Activated CD4-positive, alpha-beta T cell treated with anti-CD3 and anti-CD28 coated beads, Interleukin-2, amount 50 U/mL, for 48 hours (primary cell): Measurements from ENCODE around the gene MOV10.

Source experiments
- DNase-seq, 2 experiments: peaks; one replicate each; pipeline ENCODE4 v3.0.0-alpha.2; 2020

Gene MOV10

DNA sequence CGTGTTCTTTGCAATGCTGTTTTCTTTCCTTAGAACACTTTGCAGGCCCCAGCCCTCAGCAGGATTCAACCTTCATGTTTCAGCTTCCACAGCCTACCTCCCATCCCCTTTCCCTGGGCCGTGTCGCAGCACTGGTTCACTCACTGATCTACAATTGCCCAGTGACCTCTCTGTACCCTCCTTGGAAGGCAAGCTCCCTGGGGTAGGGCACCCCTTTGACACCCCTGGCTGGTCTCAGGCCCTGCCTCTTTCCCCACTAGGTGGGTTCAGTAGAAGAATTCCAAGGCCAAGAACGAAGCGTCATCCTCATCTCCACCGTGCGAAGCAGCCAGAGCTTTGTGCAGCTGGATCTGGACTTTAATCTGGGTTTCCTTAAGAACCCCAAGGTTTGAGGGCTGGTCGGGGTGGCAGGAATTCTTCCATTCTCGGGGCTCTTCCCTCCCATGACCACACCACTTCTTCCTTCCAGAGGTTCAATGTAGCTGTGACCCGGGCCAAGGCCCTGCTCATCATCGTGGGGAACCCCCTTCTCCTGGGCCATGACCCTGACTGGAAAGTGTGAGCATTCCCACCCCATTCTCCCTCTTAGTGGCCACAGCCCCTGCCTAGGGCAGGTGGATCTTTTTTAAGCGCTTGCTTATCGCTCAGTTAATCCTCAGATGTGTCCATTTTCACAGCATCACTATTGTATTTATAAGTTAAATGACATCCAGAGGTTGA is 25.1 kb downstream of the MOV10 start:
- no peak for DNase-seq

DNA sequence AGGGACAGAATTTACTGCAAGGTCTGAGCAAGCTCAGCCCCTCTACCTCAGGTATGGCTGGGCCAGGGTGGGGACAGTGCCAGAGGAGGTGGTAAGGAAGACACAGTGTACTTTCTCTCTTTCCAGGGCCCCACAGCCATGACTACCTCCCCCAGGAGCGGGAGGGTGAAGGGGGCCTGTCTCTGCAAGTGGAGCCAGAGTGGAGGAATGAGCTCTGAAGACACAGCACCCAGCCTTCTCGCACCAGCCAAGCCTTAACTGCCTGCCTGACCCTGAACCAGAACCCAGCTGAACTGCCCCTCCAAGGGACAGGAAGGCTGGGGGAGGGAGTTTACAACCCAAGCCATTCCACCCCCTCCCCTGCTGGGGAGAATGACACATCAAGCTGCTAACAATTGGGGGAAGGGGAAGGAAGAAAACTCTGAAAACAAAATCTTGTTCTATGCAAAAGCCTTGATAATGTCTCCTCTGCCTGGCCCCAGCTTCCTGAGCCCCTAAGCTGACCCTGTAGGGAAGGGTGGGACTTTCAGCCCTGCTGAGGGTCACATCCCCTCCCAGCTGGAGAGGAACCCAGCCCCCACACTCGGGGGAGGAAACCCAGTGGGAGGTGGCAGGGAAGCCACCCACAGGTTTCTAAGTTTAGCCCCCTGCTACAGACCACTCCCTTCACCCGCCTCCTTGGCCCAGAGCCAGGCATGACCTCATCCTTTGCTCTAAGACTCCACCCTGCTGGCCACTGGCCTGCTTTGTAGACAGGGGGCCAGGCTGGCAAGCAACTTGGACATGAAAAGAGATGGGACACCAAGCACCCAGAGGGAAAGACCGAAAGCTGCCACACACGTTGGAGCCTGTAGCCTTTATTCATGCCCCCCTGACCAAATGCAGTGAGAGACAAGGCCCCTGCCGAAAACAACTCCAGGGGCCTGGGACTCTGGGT is 26.1 kb downstream of the MOV10 start:
- peak; percentile 72 to 79 for DNase-seq

DNA sequence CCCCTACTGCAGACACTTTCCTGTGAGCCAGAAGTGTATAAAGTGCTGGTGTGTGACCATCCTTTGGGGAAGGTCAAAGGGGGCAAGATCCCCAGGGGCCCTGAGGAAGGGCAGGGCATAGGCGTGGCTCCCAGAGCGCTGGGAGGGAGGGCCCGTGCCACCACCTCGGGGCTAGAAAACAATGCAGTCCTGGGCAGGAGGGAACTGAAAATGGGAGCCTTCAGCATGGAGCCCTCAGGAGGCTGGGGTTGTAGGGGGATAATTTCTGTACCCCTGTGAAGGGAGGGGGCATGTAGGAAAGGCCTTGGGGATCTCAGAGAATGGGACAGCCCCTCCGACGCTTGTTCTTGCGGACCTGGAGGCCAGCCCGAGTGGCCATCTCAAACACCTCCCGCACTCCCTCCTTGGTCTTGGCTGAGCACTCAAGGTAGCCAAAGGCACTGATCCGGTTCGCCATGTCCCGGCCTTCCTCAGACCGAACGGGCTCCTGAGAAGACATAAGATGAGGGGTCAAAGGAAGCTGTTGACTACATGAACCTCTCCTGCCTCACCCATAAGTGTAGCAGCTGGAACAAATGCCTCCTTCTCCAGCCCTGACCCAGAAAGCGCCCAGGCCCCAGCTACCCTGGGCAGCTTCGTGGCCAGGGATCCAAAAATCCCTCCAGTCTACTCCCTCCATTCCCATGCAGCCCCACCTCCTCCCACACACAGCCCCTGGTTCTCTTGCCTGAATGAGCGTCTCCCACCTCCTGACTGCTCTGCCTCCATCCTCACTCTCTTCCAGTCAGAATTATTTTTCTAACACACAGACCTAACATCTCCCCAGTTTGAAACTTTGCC is 27.0 kb downstream of the MOV10 start:
- DNase-seq: no peak

DNA sequence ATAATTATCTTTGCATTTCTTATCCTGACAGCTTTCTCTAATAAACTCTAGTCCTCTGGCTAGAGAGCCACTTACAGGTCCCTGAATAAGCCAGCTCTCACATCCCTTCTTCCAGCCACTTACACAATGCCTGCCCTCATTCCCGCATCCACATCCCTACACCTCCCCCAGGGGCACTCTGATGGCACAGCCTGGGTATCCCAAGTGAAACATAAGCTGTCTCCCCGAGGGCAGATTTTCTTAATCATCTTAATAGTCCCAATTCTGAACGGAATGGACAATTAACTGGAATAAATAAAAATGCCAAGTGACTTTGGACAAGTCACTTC is 27.6 kb downstream of the MOV10 start:
- no peak for DNase-seq

DNA sequence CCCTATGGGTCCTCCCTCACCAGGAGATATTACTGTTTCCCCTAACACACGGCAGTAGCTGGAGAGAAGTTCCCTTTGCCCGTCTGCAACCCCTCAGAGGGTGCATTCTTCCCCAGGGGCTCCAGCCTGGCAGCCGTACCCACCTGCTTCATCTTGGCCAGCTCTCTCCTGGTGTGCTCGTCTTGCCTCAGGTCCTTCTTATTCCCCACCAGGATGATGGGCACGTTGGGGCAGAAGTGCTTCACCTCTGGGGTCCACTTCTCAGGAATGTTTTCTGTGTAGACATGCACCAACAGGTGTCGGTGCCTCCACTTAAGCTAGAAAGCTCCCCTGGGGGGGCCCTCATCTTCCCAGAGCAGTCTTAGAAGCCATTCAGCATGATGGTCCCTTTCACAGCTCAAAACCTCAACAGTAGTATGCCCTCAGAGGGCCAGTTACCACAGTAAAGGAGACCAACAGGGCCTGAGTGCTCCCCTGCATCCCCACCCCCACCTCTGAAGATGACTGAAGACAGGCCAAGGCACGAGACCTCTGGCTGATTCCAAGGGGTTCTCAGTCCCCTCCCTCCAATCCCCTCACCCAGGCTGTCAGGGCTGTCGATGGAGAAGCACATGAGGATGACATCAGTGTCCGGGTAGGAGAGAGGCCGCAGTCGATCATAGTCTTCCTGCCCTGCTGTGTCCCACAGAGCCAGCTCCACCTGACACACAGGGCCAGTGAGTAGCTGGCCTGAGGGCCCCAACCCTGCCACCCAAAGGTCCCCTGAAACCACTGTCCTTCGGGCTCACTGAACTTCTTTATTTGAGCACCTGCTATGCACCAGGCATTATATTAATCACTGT is 28.2 kb downstream of the MOV10 start:
- DNase-seq: no peak

DNA sequence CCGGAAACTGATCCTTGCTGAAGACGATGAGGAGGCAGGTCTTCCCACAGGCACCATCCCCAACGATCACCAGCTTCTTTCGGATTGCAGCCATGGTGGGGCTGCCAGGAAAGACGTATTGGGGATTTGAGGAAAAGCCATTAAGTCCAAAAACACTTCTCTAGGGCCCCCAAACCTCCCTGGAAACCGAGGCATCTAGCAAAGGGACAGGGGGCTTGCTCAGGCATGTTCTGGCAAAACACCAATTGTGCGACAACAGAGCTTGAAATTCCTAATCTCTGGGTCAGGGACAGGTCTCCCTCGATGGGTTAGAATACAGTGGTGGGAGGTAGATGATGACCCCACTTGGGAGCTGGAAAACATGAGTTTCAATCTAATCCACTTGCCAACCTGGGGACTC is 29.2 kb downstream of the MOV10 start:
- no peak for DNase-seq

DNA sequence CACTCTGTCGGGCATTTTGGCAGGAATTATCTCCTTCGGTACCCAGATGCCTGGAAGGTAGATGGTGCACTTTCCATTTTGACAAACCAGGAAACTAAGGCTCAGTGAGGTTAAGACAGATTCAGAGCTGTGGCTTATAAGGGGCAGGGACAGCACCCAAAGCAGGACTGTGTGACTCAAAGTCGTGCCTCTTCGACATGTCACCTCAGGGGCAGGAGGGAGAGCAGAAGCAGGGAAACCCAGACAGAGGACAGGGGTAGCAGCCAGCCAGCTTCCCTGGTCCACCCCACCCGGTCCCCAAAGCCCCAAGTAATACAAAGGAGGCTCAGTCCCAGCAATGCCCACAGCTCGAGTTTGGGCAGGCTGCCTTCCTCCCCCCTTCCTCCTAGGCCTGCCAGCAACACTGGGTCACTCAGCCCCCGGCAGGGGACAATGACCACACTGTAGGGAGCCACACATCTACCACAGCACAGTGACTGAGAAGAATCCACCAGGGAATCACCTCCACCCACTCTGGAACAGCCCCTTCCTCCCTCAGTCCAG is 30.0 kb downstream of the MOV10 start:
- DNase-seq: peak; percentile 53 to 60

DNA sequence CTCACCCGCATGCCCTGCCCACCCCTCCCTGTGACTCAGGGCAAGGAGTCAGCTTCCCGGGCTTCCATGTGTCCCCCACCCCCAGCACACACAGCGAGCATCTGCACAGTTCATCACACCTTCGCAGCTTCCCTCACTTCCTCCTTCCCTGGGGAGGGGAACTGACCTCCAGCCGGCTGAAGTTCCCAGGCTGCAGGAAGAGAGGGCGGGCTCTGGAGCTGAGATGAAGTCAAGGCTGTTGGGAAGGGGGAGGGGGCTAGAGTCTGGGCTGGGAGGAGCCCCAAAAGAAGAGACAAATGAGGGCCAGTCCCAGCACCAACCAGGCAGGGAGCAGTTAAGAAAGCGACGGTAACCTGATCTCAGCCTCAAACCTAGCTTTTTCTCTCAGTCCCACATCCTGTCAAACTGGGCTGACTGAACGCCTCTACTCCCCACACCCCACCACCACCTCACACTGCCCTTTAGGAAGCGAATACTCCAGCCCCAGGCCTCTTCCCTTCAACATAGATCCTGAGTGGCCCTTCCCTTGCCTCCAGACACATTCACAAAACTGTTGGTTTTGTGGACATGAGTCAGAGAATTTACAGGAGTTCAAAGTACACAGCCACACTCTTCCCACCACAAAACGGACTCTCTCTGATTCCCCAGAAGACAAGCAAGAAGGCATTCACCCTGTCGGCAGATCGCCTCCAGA is 30.6 kb downstream of the MOV10 start:
- peak; percentile 68 to 74 for DNase-seq

DNA sequence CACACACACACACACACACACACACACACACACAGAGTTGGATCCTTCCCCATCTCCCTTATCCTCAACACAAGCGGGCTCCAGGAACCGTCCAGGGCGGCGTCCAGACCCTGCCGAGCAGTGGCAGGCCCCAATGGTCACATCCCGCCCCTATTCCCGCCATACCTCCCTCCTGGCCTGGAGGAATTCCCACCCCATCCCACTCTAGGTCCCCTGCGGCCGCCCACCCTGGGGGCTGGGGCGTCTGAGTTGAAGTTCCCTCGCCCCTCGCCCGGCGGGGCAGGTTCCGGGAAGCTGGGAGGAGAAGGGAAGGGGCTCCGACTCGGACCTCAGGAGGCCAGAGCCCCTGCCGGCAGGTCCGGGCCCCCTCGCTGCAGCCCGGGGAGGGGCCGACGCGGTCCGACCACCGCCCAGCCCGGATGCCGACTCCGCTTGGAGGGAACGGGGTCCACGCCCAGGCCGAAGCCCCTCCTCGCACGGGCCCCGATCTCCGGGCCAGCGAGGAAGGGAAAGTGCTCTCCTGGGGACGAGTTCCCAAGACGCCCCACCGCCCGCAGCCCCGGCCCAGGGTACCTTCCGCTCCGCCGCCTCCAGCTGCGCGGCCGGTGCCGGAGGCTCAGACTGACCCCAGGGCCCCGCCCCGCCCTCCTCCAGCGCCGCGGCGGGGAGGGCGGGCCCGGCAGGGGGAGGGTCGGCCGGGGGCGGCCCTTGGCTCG is 32.2 kb downstream of the MOV10 start, which contains the start of gene RHOC:
RHOC (minus strand) TSS at position 623 of the 716 bp plus-strand sequence. CDS start 3,328 bp downstream, outside the sequence.
- DNase-seq: peak; percentile 53 to 58

DNA sequence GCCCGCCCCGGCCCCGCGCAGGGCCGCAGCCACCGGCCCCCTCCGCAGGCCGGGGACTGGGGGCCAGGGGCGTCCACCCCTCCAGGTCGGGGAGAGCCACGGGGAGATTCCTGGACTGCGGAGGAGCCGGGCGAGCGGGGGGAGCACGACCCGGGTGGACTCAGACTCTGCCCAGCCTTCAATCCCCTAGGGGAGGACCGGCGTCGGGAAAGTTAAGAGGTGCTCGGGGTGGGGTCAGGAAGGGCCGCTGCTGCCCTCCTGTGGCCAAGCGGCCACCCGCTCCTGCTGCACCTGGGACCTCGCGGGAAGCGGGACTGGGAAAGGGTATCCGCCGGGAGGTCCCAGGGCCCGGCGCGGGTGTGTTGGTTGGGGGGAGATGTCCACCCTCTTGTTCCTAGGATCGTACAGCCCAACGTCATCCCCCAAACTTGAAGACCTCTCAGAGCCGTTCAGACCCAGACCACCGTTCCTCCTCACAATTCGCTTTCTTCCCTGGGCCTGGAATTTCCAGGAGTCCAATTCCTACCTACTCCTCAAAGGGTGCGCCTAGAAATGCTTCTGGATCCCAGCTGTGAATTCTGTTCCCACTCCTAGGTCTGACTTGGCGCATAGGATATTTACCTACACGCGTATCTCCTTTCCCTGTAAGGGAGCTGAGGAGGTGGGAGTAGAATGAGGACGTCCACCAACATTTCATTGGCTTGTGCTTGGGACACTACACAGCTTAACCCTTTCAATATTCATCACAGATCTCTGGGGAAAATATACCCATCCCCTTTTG is 33.0 kb downstream of the MOV10 start:
- peak; percentile 77 to 80 for DNase-seq

DNA sequence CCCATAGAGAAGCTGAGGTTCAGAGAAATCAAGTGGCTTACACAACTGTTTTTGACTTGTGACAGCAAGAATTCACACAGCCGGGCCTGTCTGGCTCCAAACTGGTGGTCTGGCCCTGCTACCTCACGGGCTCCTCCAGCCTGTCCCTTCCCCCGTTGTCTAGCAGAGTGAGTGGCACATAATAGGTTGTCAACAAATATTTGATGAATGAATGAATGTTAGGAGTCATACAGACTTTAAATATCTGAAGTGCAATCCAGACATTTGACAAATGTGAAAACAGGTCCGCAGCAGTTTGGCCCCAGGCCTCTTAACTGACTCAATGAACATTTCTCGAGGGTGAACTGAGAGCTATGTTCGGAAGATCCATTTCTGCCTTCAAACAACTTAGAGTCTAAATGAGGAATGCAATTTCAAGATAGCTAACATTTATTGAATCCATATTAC is 33.6 kb downstream of the MOV10 start:
- no peak for DNase-seq

DNA sequence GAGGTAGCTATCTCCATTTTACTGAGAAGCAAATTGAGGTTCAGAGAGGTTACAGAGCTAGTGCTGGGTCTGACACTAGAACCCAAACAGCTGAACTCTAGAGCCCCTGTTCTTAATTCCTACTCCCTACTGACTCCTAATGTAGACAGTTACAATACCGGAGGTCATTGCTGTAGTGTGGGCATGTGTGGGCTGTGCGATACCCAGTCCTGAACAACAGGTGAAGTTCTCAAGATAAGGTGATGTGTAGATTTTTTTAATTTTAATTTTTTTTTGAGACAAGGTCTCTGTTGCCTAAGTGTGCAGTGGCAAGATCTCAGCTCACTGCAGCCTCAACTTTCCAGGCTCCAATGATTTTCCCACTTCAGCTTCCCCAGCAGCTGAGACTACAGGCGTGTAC is 34.0 kb downstream of the MOV10 start:
- DNase-seq: no peak

DNA sequence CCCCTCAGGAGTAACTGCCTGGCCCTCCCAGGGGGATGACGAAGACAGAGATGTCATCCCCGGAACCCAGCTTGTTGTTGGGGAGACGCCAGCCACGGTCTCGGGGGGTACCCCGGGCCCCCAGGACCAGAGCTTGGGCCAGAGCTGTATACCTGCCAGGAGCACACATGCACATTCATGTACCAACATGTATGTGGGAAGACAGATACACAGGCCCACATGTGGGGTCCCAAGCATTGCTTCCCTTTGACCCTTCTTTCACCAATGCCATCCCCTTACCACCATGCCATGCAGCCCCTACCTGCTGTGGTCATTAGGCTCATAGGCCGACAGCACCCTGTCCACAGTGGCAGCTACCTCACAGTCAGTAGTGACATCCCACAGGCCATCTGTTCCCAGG is 35.7 kb downstream of the MOV10 start:
- DNase-seq: no peak

DNA sequence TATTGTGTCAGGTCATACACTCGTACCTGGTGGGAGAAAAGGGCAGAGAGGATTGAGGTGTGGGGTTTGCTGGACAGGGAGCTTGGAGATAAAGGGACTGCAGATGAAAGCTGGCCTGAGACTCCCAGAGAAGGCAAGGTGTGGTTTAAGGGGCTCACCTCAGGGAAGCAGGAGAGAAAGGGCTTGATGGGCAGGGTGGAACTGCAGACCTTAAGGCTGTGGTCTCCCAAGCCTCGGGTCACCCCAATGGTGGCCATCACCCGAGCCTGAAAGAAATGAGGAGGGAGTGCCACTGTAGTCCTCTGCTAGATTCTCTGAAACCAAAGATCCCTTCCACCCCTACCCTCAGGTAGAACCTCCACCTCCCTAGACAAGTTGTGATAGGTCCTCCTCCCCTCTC is 36.1 kb downstream of the MOV10 start:
- no peak for DNase-seq

DNA sequence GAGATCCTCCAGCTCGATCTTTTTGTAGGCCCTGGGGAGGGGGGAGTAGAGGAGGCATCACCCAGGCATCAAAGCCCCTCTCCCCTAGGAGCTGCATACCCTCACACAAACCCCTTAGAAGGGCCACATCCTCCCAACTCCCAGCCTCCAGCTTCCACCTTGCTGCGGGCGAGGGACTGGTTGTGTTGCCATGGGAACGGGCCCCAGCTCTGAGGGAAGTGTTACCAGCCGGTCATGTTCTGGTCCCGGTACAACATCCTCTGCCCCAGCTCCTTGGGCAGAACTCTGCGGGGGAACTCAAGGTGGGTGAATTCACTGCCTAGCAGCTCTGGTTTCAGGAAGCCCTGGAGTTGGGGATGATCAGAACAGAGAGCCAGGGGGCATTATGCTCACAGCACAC is 36.6 kb downstream of the MOV10 start:
- DNase-seq: no peak

DNA sequence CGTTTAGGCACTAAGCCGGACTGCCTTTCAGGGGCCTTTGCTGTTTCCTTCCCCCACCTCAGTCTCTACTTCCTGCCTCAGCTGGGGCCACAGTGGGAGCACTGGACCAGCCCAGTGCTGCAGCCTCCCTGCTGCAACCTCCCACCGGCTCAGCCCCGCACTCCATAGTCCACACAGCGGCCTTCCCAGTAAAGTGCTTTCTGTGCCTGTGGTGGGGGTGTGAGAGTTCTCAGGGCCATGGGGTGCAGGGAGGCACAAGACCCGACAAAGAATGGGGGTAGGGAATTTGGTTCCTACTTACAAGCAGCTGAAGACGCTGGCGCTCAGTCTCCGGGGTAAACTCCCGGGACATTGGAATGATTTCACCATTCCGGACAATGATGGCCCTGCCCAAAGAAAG is 37.2 kb downstream of the MOV10 start:
- DNase-seq: no peak

DNA sequence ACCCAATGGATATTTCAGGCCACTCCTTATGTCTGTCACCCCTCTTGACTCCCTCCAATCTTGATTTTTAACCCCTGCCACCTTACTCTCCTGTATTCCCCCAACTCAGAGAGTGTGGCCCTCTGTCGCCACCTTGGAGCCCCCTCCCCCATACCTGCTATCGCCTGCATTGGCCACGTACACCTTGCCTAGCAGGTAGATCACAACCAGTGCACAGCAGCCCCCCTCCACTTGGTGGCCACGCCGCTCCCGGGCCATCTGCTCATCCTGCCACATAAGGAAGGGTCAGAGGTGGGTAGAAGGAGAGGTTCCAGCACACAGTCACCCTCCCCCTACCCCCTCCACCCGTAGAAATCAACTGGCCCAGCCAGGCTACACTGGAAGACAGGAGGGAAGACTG is 37.7 kb downstream of the MOV10 start:
- DNase-seq: no peak

DNA sequence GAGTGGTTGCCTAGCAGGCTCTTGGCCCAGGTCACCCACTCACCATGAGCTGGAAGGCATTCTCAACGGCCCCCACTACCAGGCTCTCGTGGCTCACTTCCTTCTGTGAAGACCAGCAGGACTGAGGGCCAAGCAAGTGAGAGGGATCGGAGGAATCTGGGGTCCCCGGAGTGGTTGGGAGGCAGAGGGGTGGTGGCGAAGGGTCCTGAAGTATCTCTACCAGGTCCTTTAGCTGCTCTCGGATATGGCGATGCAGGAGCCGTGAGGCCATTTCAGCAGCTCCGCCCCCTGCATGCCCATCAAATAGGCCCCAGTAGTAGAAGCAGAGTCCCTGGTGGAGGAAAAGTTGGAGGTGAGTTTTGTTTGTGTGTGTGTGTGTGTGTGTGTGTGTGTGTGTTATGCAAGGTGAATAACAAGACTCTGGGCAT is 38.3 kb downstream of the MOV10 start:
- DNase-seq: no peak

DNA sequence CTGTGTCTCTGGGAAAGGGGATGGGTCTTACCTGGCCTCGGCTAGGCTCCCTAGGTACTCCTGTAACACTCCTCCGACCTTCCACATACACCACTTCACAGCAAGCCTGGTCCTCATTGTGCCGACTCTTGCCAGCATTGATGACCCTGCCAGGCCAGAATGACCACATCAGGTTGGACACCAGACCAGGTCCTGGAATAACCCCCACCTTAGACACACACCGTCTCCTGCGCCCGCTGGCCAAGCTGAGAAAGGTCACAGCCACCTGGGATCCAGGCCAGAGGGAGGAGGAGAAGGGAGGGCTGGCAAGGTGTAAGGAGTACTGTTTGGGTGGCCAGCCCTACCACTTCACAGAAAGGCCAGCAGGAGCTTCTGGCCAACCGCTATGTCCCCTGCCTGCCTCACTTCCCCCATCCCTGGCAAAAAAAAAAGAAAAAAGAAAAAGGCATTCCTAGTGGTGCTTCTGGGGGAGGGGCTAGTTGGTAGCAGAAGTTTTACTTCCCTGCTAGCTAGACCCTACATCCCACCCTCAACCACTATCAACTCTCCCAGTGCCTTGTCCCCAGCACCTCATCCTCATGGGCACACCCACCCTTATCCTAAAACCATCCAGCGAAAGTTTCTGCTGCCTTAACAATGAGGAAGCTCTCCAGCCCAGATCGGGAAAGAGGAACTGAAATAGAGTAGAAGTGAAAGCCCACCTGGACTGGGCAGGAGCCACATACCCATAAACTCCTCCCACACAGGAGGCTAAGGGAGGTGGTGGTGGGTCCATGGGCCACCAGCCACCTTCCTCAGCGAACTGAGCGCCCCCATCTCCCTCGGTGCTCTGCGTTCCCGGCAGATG is 39.2 kb downstream of the MOV10 start:
- DNase-seq: no peak
